Measurements from ENCODE around the gene CFAP100. TPM values are rescaled to one million over a fixed set of nuclear protein-coding genes. Genes with fewer than 3 reads are reported as not detected.

The CFAP100 gene
- total RNA-seq, 1 donor from 2014 or later: not detected

DNA sequence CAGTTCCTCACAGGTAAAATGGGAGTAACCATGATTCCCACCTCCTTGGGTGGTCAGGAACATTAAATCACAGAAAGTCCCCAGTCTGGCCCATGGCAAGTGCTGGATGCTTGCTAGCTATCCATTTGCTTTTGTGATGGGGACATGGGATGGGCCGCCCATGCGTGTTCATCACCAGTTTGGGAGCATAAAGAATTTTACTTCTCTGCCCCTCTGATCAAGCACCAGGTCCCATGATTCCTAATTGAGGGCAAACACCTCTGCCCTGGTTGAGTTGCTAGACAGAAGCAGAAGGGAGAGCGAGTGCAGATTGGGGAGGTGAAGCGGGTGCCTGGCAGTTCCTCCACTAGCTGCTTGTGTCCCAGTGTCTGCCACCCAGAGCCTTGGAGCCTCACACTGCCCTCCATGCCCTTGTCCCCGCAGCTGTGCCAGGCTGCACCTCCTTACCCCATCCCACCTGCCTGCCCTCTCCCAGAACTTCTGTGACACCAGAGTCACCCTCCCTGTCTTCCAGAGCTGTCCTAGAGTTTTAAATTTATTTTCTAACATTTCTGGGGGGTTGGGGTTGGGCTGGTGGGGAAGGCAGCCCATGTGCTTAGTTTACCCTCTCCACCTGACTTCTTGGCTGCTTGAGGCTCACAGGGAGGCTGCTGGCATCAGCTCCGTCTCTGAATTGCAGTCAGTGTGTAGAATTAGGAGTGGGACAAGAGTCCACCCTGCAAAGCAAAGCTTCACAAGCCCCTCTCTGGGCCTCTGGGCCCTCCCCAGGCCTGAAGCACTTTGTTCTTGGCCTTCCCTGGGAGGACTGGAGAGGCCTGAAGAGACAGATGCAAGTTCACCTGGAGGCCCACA, 18.4 kb downstream of the CFAP100 start:
- Mint-ChIP-seq H3K9me3 (no peaks in the 10 kb centered on the region), H3K4me3 (no peak overlapping the region), H3K27ac (no peak overlapping the region), H3K36me3 (no peaks in the 10 kb centered on the region), H3K4me1 (peaks cover 4% of the 10 kb centered on the region), H3K27me3 (ENCODE audit: low read depth) (peaks cover 30% of the 10 kb centered on the region)
- DNase-seq (ENCODE audit: low spot score in 2 of 2, unreplicated experiment in 2 of 2): no peak
- no peak for TF ChIP-seq CTCF (IDR thresholded peaks at IDR 0.05; ENCODE audit: unreplicated experiment)

GRCh38 chr3:126413693-126414080, 19.0 kb downstream of the CFAP100 start:
- peaks cover 4% of the 10 kb centered on the region for H3K4me1 Mint-ChIP-seq
- H3K9me3 Mint-ChIP-seq: no peaks in the 10 kb centered on the region
- no peak for DNase-seq (ENCODE audit: low spot score in 2 of 2, unreplicated experiment in 2 of 2)
- no peak overlapping the region for H3K27ac Mint-ChIP-seq
- H3K36me3 Mint-ChIP-seq: no peaks in the 10 kb centered on the region
- no peak overlapping the region for H3K4me3 Mint-ChIP-seq
- TF ChIP-seq CTCF (IDR thresholded peaks at IDR 0.05; ENCODE audit: unreplicated experiment): no peak
- H3K27me3 Mint-ChIP-seq (ENCODE audit: low read depth): peaks cover 24% of the 10 kb centered on the region

DNA sequence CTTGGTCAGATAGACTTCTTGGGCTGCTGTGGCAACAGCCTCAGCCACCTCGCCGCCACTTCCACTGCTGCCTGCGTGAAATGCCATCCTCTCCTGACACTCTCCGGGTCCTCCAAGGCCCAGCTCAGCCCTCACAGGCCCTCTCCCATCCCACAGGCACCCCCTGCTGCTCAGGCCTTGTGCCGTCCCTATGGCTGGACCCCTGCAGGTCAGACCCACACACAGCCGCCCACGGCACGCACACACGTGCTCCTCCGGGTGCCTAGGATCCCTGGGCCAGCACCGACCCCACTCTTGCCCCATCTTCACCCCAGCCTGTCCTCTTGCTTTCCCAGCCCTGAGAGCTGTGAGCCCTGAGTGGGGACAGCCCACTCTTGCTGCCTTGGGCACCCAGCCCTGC, 19.7 kb downstream of the CFAP100 start:
- Mint-ChIP-seq H3K9me3 (no peaks in the 10 kb centered on the region), H3K36me3 (no peaks in the 10 kb centered on the region), H3K4me3 (no peak overlapping the region), H3K4me1 (peaks cover 4% of the 10 kb centered on the region), H3K27me3 (ENCODE audit: low read depth) (peaks cover 20% of the 10 kb centered on the region), H3K27ac (no peak overlapping the region)
- no peak for TF ChIP-seq CTCF (IDR thresholded peaks at IDR 0.05; ENCODE audit: unreplicated experiment)
- DNase-seq (ENCODE audit: low spot score in 2 of 2, unreplicated experiment in 2 of 2): no peak

DNA sequence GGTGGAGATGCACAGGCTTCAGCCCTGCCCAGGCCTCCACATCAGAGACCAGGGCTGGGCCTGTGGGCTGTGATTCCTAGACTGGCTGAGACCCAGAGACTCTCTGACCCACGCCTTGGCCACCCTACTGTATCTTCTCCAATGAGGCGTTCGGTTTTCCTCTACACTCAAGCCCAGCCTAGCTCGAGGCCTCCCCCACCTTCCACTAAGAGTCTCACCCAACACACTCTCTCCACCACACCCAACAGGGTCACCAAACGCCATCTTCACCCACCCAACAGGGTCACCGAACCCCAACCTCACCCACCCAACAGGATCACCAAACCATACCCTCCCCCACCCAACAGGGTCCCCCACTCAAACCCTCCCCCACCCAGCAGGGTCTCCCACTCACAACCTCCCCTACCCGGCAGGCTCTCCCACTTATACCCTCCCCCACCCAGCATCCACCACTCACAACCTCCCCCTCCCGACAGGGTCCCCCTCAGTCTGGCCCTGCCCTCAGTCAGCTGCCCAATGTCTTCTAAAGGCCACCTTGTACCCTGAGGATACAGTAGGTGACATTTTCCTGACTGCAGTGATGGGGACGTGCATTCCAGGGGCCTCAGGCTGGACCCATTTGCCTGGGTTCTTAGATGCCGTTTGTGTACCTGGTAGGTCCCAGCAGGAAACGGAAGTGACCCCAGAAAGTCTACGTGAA, 20.4 kb downstream of the CFAP100 start:
- Mint-ChIP-seq H3K27me3 (ENCODE audit: low read depth) (peaks cover 20% of the 10 kb centered on the region), H3K36me3 (no peaks in the 10 kb centered on the region), H3K4me3 (no peak overlapping the region), H3K27ac (no peak overlapping the region), H3K4me1 (peaks cover 4% of the 10 kb centered on the region), H3K9me3 (no peaks in the 10 kb centered on the region)
- TF ChIP-seq CTCF (IDR thresholded peaks at IDR 0.05; ENCODE audit: unreplicated experiment): no peak
- no peak for DNase-seq (ENCODE audit: low spot score in 2 of 2, unreplicated experiment in 2 of 2)

GRCh38 chr3:126415661-126416591, 21.2 kb downstream of the CFAP100 start:
- H3K4me3 Mint-ChIP-seq: no peak overlapping the region
- DNase-seq (ENCODE audit: low spot score in 2 of 2, unreplicated experiment in 2 of 2): no peak
- peaks cover 4% of the 10 kb centered on the region for H3K4me1 Mint-ChIP-seq
- no peaks in the 10 kb centered on the region for H3K36me3 Mint-ChIP-seq
- no peak for TF ChIP-seq CTCF (IDR thresholded peaks at IDR 0.05; ENCODE audit: unreplicated experiment)
- H3K9me3 Mint-ChIP-seq: no peaks in the 10 kb centered on the region
- H3K27ac Mint-ChIP-seq: no peak overlapping the region
- H3K27me3 Mint-ChIP-seq (ENCODE audit: low read depth): peaks cover 15% of the 10 kb centered on the region

Data from mesothelial cell of epicardium (in vitro differentiated cells).